Uterus (tissue), 2 donors: ENCODE data around the gene ZP1.

ENCODE experiments used
- CTCF ChIP-seq, 4 experiments: fragments of 200-600 bp in 2 of 4; fragments of 450-650 bp in 2 of 4; sonication (generic) in 2 of 4; IDR thresholded peaks; one replicate each; pipeline ENCODE4 v1.5.1; 2016 to 2019; ENCODE audit warnings: antibody characterized with exemption in 4 of 4, mild to moderate bottlenecking in 2 of 4, moderate library complexity in 1 of 4
- POLR2A ChIP-seq, 2 donors: fragments of 450-650 bp; IDR thresholded peaks; one replicate each; pipeline ENCODE4 v1.6.1; 2016; ENCODE audit warnings: antibody characterized with exemption in 2 of 2, mild to moderate bottlenecking in 1 of 2, moderate library complexity in 1 of 2

DNA sequence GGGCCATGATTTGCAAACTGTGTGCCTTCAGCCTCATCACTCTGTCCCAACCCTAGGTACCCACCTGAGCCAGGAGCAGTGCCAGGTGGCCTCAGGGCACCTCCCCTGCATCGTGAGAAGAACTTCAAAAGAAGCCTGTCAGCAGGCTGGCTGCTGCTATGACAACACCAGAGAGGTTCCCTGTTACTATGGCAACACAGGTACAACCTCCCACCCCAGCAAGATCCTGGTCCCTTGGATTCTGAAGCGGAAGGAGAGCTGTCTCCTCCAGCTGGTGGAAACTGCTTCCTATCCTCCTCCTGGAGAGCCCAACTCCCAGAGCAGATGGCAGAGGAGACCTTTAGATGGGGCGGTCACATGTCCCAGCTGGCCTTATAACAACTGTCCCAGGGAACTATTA lies 2.9 kb downstream of the ZP1 start:
- no peak for TF ChIP-seq POLR2A (IDR thresholded peaks at IDR 0.05)
- no peak for TF ChIP-seq CTCF (IDR thresholded peaks at IDR 0.05)
